Stimulated activated CD8-positive, alpha-beta memory T cell treated with anti-CD3 and anti-CD28 coated beads, Interleukin-12 subunit alpha, Interleukin-12 subunit beta, amount 100 ng/mL, for 24 hours (primary cell): Measurements from ENCODE around the gene ITPK1.

Experiments used
- DNase-seq: peaks from one replicate; pipeline ENCODE4 v3.0.0-alpha.2; 2020; ENCODE audit errors: extremely low read depth

Gene ITPK1

DNA sequence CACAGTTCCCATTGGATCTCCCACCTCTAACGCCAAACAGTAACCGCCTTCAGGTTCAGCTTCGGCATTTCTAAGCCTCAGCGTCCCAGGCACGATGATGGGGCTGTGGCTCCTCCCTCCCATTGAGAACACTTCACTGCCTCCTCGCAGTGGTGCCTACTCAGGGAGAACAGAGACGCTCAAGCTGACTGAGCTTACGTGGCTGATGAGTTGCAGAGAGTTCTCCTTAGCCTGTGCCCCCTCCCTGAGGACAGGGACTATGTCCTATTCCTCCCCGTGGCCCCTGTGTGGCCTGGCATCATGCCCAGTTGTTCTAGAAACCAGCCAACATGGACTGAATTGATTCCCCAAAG is 87.0 kb downstream of the ITPK1 start:
- no peak for DNase-seq

- DNase-seq: no peak
Measured at GRCh38 chr14:93027810-93028723, 87.7 kb downstream of the ITPK1 start.

DNA sequence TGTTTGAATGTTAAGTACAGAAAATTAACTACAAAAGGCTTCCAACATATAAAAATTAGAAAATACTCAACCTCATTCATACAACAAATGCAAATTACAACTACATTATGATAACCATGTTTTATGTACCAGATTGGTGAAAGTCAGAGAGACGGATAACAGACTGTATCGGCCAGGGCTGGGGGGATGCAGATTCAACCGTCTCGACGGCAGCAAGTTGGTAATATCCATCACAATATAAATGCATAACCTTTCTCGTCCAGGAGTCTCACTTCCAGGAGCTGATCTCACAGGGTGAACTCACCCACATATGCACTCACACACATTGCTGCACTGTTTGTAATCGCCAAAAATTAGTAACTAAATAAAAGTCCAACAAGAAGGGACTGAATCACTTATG is 89.4 kb downstream of the ITPK1 start:
- DNase-seq: no peak

DNA sequence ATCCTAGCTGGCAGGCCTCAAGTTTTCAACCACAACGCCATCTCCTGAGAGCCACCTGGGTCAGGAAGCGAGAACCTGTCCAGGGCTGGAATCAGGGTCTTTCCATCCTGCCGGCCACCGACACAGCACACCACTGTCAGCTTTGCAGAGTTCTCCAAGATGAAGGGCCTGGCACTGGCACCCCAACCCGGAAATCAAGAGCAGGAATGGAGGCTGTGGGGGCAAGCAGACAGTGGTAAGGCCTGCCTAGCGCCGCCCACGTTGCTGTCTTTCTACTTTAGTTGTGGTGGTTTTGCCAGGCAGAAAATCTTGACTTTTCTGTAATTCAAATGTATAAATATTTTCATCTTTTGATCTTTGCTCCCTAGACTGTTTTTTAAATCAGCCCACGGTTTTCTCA is 90.7 kb downstream of the ITPK1 start:
- no peak for DNase-seq

GRCh38 chr14:93024493-93024892 is 91.2 kb downstream of the ITPK1 start:
- DNase-seq: no peak

DNA sequence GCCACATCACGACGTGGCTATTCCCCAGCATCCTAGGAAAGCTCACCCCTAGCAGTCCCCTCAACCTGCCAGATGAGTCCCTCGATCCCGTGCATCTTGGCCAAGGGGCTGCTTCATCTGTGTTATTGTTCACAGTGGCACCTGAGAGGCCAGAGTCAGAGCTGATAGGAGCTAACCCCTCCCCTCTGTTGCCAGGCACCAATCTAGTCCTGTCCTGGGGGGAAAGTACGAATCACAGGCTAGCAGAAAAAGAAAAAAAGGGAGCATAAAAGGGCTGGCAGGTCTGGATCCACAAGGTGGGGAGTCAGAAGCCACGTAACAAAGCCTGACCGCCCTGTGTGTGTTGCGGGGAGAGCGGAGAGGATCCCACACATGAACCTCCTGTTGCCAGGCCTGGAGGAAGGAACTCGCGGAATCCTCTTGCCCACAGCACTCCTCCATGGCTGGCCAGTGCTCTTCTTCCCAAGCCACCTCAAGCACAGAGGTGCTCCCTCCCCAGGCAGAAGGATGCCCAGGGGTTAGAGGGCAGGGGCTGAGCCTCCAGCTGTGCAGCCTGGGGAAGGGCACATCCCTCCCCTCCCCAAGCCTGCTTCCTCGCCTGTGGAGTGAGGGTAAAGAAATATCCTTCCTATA is 91.8 kb downstream of the ITPK1 start:
- DNase-seq: no peak

DNA sequence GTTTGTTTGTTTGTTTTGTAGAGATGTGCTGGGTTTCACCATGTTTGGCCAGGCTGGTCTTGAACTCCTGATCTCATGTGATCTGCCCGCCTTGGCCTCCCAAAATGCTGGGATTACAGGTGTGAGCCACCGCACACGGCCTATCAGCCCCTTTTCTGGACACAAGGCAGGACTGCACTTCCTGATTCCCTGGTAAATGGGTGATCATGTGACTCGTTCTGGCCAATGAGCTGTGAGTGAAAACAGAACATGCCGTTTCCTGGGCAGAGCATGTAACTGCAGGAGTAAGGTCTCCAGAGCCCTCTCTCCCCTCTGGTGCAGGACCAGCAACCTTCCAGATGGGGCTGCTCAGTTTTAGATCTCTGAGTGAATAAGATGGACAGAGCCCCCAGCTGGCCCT is 92.7 kb downstream of the ITPK1 start:
- no peak for DNase-seq

GRCh38 chr14:93019970-93020369 is 95.8 kb downstream of the ITPK1 start:
- no peak for DNase-seq

GRCh38 chr14:93019367-93019843 is 96.3 kb downstream of the ITPK1 start:
- DNase-seq: no peak

DNA sequence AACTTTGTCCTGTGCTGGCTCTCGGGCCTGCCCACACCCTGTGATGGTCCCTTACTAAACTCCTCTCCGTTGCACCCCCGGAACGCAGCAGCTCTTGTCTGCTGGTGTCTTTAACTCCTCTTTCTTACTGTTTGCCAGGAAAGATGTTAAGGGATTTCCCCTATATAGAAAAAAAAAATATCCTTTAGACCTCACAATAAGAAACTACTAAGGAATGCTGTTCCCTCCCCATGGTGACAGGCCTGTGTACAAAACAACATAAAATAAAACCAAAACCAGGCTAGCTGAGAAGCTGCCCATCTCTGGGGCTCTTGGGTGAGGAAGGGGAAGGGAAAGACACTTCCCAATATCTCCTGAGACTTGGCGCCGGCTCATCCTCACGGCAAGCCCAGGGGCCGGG is 97.4 kb downstream of the ITPK1 start:
- DNase-seq: no peak

- DNase-seq: no peak
Measured at GRCh38 chr14:93017898-93018297, 97.8 kb downstream of the ITPK1 start.

DNA sequence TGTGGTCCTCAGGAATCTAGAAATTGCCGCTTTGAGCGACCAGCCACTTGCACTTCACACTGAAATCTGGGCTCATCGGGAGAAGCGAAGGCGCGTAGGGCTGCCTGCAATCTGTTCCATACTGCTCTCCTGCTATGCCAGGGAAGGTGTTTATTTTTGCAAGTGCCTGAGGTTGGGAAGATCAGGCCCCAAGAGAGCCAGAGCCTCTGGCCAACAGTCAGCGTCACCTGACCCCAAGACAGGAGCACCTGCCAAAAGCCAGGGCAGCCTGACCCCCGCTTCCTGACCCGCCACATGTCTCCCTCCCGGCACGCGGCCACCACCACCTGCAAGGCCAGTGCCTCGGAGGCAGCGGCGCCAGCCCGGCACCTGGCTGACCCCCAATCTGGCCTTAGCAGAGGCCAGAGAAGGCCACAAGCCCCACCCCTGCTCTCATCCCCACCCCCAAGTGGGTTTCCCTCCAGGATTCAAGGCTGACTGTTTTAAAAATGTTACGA is 98.4 kb downstream of the ITPK1 start:
- DNase-seq: no peak

GRCh38 chr14:93016275-93016845 is 99.4 kb downstream of the ITPK1 start:
- no peak for DNase-seq

DNA sequence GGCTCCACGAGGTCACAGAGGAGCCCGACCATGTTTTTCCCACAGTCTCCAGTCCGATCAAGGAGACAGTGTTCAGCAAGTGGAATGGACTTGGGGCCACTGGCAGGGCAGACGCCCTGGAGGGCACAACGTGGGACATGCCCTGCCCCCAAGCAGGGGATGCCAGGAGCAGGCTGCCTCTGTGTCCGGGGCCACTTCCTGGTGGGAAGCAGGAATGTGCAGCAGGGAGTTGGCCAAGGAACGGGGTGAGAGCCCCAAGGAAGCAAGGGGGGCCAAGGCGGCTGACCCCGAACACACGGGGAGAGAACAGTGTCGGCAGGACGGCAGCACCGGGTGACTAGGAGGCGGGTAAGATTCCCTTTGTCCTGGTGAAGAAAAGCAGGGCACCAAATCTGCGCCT is 100.2 kb downstream of the ITPK1 start:
- no peak for DNase-seq

DNA sequence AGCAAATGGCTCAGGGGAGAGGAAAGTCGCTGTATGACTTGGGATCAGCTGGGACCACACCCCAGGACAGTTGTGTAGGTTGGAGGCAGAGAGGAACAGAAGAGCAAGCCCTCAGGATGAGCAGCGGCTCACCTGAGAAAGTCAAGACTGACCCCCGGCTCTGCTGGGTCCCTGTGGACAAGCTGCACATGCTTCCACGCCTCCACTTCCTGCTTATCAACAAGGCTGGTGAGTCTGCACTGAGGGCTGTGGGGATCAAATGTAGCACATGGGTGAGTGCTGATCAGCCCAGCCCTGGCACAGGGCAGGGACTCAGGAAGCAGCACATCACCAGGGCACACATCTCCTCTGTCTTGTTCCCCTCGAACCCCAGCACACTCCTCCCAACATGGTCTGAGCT is 100.7 kb downstream of the ITPK1 start:
- DNase-seq: no peak

DNA sequence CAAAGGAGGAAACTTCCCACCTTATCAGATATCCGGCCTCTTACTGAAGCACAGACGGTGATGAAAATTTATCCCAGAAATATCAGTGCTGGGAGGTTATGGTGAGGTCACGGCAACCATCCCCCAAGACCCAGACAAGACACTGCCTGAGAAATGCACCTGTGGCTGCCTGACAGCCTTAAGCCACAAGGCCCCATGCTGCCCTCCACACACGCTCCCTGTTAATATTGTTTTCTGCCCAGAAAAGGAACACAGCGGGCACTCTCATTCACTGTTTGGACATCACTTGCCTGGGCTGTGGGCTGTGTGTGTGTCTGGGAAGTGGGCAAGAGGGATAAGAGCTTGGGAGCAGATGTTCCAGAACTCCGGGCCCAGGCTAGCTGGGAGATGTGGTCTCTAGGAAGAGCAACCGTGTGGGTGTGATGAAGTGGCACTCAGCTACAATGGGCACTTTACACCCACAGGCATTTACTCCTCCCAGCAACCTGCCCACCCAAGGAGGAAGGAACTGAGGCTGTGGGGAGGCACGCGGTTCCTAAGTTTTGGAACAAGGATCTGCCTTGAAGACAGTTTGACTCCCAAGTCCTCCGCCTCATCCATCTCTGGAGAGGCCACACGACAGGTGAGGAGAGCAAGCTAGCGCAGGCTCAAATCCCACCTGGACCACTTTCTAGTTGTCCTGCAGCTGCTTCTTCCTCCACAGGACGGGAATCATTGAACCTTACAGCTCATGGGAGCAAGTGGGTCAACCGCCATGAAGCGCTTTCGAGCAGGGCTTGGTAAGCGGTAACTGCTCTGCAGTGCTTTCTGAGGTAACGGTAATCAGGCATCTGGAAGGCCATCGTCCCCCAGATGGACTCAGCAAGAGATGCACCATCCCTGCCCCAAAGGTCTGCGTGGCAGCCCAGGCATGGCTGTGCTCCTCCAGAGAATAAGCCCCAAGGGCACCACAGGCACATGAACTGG is 101.4 kb downstream of the ITPK1 start:
- no peak for DNase-seq

DNA sequence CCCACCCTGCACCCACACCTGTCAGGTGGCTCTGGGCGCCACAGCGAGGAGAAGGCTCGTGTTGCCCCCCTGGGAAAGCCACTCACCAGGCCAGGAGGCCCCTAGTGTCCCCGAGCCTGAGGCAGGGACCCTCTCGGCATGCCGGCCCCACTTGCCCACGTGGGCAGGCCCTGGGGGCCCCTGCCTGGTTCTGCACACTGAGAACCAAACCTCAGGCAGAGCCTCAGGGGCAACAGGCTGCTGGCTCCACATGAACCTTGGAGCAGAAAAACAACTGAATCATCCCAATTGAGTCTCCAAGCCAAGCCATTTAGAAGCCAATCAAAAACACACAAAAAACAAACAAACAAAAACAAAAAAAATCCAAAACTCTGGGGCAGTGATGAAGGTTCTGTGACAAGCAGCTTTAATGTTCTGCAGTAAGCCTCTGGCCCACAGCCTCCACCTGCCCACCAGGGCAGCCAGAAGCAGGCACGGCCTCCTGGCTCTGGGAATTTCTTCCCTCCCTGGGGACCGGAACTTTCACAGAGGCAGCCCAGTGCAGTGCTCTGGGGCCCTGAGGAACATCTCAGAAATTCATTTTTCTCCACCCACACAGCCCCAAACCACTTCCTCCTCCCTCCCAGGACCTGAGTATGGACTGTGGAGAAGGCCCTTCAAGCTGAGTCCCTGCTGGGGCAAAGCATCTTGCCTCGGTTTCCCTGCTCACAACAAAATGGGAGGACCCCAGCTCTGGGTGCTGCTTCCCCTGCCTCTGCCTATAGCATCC is 102.6 kb downstream of the ITPK1 start:
- no peak for DNase-seq

- DNase-seq: no peak
Measured at GRCh38 chr14:93012506-93012905, 103.2 kb downstream of the ITPK1 start.

GRCh38 chr14:93011650-93012325 is 103.9 kb downstream of the ITPK1 start:
- DNase-seq: no peak

GRCh38 chr14:93011141-93011529 is 104.6 kb downstream of the ITPK1 start:
- DNase-seq: no peak
